PC-3 (cell line): ENCODE results near the gene TNFAIP8. TPM values are rescaled to one million over a fixed set of nuclear protein-coding genes. Genes with fewer than 3 reads are reported as not detected.

Experiments
- ATAC-seq: fragments of 200-7000 bp; cut with Tn5 transposase; 2 replicates; pipeline ENCODE4 v1.9.1; 2020; ENCODE audit warnings: mild to moderate bottlenecking, moderate library complexity
- BruUV-seq: library from RNA; stranded (reverse); fragments of 400-500 nt; replicated peaks from 2 replicates; lab custom pipeline; 2021; lab: Mats Ljungman, UMichigan
- CTCF ChIA-PET: fragments of 300-600 bp; sonication (Branson Sonifier 250); formaldehyde crosslinking; loops from one replicate; lab custom pipeline; 2022; ENCODE audit warnings: antibody characterized with exemption; lab: Charles Lee
- POLR2A ChIA-PET: fragments of 300-600 bp; sonication (Branson Sonifier 250); formaldehyde crosslinking; loops from one replicate; lab custom pipeline; 2022; ENCODE audit warnings: antibody characterized with exemption; ENCODE audit not compliant: unreplicated experiment; lab: Charles Lee
- DNase-seq: peaks from one replicate; pipeline ENCODE4 v3.0.0-alpha.2; 2015
- H2AFZ ChIP-seq: fragments of 300-600 bp; sonication (generic); 2 replicates; pipeline ENCODE4 v1.6.0; 2016; ENCODE audit warnings: antibody characterized with exemption, low read length
- H3F3A ChIP-seq: fragments of 300-600 bp; sonication (generic); one replicate; pipeline ENCODE4 v1.6.0; 2017; ENCODE audit warnings: antibody characterized with exemption, low read length, control low read depth, mild to moderate bottlenecking; ENCODE audit not compliant: unreplicated experiment
- H3K27ac ChIP-seq: fragments of 300-600 bp; sonication (generic); 2 replicates; pipeline ENCODE4 v1.5.1; 2016; ENCODE audit warnings: mild to moderate bottlenecking, low read length
- H3K27me3 ChIP-seq: fragments of 300-600 bp; sonication (generic); 2 replicates; pipeline ENCODE4 v1.6.1; 2016; ENCODE audit warnings: low read length, mixed read lengths
- H3K36me3 ChIP-seq: fragments of 300-600 bp; sonication (generic); 2 replicates; pipeline ENCODE4 v1.6.1; 2016; ENCODE audit warnings: low read depth, mixed run types, low read length, mixed read lengths
- H3K4me1 ChIP-seq: fragments of 300-600 bp; sonication (generic); 2 replicates; pipeline ENCODE4 v1.5.1; 2016; ENCODE audit warnings: low read length; ENCODE audit not compliant: insufficient read depth
- H3K4me2 ChIP-seq: fragments of 300-600 bp; sonication (generic); 2 replicates; pipeline ENCODE4 v1.6.0; 2016; ENCODE audit warnings: low read length
- H3K4me3 ChIP-seq: fragments of 300-600 bp; sonication (generic); 2 replicates; pipeline ENCODE4 v1.5.1; 2016; ENCODE audit warnings: mild to moderate bottlenecking, low read length, mixed read lengths
- H3K79me2 ChIP-seq: fragments of 300-600 bp; sonication (generic); 2 replicates; pipeline ENCODE4 v1.6.1; 2017; ENCODE audit warnings: low read length, mixed read lengths
- H3K9ac ChIP-seq: fragments of 300-600 bp; sonication (generic); 2 replicates; pipeline ENCODE4 v1.6.0; 2016; ENCODE audit warnings: mild to moderate bottlenecking, low read length
- H3K9me2 ChIP-seq: fragments of 300-600 bp; sonication (generic); replicated peaks from 2 replicates; pipeline ENCODE4 v1.6.1; 2016; ENCODE audit warnings: mixed run types, low read length, mixed read lengths
- H3K9me3 ChIP-seq: fragments of 300-600 bp; sonication (generic); 2 replicates; pipeline ENCODE4 v1.6.1; 2016; ENCODE audit warnings: low read length, mixed read lengths
- H4K20me1 ChIP-seq: fragments of 300-600 bp; sonication (generic); 2 replicates; pipeline ENCODE4 v1.6.1; 2016; ENCODE audit warnings: low read length, mixed read lengths
- CTCF ChIP-seq: fragments of 300-600 bp; sonication (generic); conservative IDR thresholded peaks from 2 replicates; pipeline ENCODE4 v1.5.1; 2017; ENCODE audit warnings: antibody characterized with exemption, low read depth, mild to moderate bottlenecking, low read length
- EZH2 ChIP-seq: fragments of 300-600 bp; sonication (generic); IDR thresholded peaks from one replicate; pipeline ENCODE4 v1.6.1; 2017; ENCODE audit warnings: antibody characterized with exemption, mild to moderate bottlenecking, low read length; ENCODE audit not compliant: unreplicated experiment
- EZH2phosphoT487 ChIP-seq: fragments of 300-600 bp; sonication (generic); IDR thresholded peaks from 2 replicates; pipeline ENCODE4 v1.6.1; 2018; ENCODE audit warnings: mild to moderate bottlenecking, antibody characterized with exemption, low read length, borderline replicate concordance
- intact Hi-C: fragments of 100-400 bp; cut with micrococcal nuclease; formaldehyde crosslinking; loops from 2 replicates; pipeline ENCODE4 v1.9.0; 2023
- total RNA-seq: library from RNA; depleted of rRNA; stranded (reverse); fragments of >200 nt; gene quantifications from 2 replicates; pipeline ENCODE4 v1.2.3, GENCODE V29; 2014

Gene TNFAIP8
- total RNA-seq, 1 experiment from 2014 or later: 20.0 TPM

- Histone ChIP-seq H3F3A (no peaks in the 10 kb centered on the region), H3K79me2 (peaks cover 63% of the 10 kb centered on the region), H3K4me1 (peaks cover 68% of the 10 kb centered on the region), H3K4me2 (peak overlapping the region; percentile 98), H3K9me3 (no peaks in the 10 kb centered on the region), H3K27me3 (no peaks in the 10 kb centered on the region), H2AFZ (no peak overlapping the region), H3K27ac (no peak overlapping the region), H3K9ac (no peak overlapping the region), H3K36me3 (no peaks in the 10 kb centered on the region), H3K9me2 (no peaks in the 10 kb centered on the region), H3K4me3 (peak overlapping the region; percentile 94; the same call in 1 of the 2 replicates), H4K20me1 (no peaks in the 10 kb centered on the region)
- ATAC-seq: no peak
- BruUV-seq: no TSS peak
- no peak for DNase-seq
- TF ChIP-seq CTCF: no peak
- TF ChIP-seq EZH2: no peak
- no peak for TF ChIP-seq EZH2phosphoT487
- ChIA-PET POLR2A (no interaction called here), CTCF (interaction anchor here (0.5 kb wide), 2 partner anchors 50 to 186 kb away, joined by 3 to 5 read pairs; no protein-coding TSS in a partner anchor)
- intact Hi-C loops: loop anchor here (5.0 kb wide), 2 partner anchors 36 to 39 kb away; no protein-coding TSS in a partner anchor
Observed at GRCh38 chr5:119357808-119358529, 2.1 kb downstream of the TNFAIP8 start.

DNA sequence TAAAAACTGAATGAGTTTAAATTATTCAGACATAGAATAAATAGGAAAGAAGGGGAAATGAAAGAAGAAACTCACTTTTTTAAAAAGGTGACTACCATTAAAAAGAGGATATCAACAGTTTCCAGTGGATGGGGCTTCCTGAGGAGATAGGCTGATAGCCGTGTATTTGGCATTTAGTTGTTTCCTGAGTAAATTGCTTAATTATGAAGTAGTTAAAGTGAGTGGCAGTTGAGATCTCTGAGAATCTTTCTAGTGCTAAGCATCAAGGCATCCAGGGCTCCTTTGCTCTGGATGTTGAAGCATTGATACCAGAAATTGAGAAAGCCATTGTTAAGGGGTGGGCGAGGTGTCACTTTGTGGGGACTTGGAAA, 2.7 kb downstream of the TNFAIP8 start:
- Histone ChIP-seq H3K9me2 (no peaks in the 10 kb centered on the region), H3K79me2 (peaks cover 69% of the 10 kb centered on the region), H3K4me2 (peak overlapping the region; percentile 98; the same call in 1 of the 2 replicates), H3K27ac (no peak overlapping the region), H3K27me3 (no peaks in the 10 kb centered on the region), H2AFZ (no peak overlapping the region), H3K4me3 (no peak overlapping the region), H3F3A (no peaks in the 10 kb centered on the region), H3K9me3 (no peaks in the 10 kb centered on the region), H4K20me1 (no peaks in the 10 kb centered on the region), H3K4me1 (peaks cover 68% of the 10 kb centered on the region), H3K36me3 (no peaks in the 10 kb centered on the region), H3K9ac (no peak overlapping the region)
- ATAC-seq (no peak), DNase-seq (no peak)
- CTCF ChIA-PET: no interaction called here
- TF ChIP-seq EZH2 (no peak), EZH2phosphoT487 (no peak), CTCF (no peak)
- no TSS peak for BruUV-seq
- POLR2A ChIA-PET: no interaction called here
- intact Hi-C loops: loop anchor here (5.0 kb wide), 2 partner anchors 36 to 39 kb away; no protein-coding TSS in a partner anchor
